Heart left ventricle (tissue), 13 donors: ENCODE results near the gene MDP1.

Source experiments
- CTCF ChIP-seq, 12 donors: fragments of 200-600 bp; sonication (generic) in 4 of 12; IDR thresholded peaks; one replicate each; pipeline versions ENCODE4 v1.5.0 to v1.8.0; 2018 to 2022; ENCODE audit warnings: antibody characterized with exemption in 12 of 12, mild to moderate bottlenecking in 5 of 12
- POLR2A ChIP-seq, 2 donors: fragments of 450-650 bp; IDR thresholded peaks; one replicate each; pipeline ENCODE4 v1.6.1; 2017; ENCODE audit warnings: antibody characterized with exemption in 2 of 2, mild to moderate bottlenecking in 2 of 2, moderate library complexity in 2 of 2
- donor health status: ischemic (EF 13 %, LVEDD 7.1; RV severe dilation, severe dysfunction).
- donor health status: DM: no; HTN: yes; CAD: no.
- donor health status: DM: no; HTN: no; CAD: no.
- donor health status: ischemic (EF 25% LVEDD 6.9; RV normal size, moderate dysfunction).
- donor health status: ischemic (EF 25% LVEDD 5.7; RV mildly dilated, moderate dysfunction).
- donor health status: ischemic (EF 35%, LVEDD 5.7; RV mildly dilated, moderate dysfunction).
- donor health status: nonischemic (EF 11% LVEDD 7.7; RV severe dilation, severe dysfunction).
- donor health status: DM: yes; HTN: yes; CAD: no.
- donor health status: PGD.
- donor health status: ischemic (EF 29% LVEDD 5.4; RV normal size, mild dysfunction).
- donor health status: nonischemic (EF 23%, LVEDD 6.1; RV moderate dilation, normal function).

- TF ChIP-seq POLR2A (IDR thresholded peaks at IDR 0.05) (no peak), CTCF (IDR thresholded peaks at IDR 0.05) (no peak)
Measured at GRCh38 chr14:24258548-24259265, 42.8 kb upstream of the MDP1 start.
